Body of pancreas (tissue), 4 donors: ENCODE data around the gene MPDU1. TPM values are rescaled to one million over a fixed set of nuclear protein-coding genes. Genes with fewer than 3 reads are reported as not detected.

Experiments
- ATAC-seq: fragments of 150-250 bp; one replicate; pipeline ENCODE4 v1.9.1; 2016
- DNase-seq, 4 donors: peaks; one replicate each; pipeline ENCODE4 v3.0.0-alpha.2; 2019
- H3K27ac ChIP-seq, 4 donors: fragments of 200-600 bp; sonication (generic); 1 replicate in 3 of 4; 2 replicates in 1 of 4; pipeline versions ENCODE4 v1.5.1 to v1.6.1; 2016 to 2019; ENCODE audit warnings: mild to moderate bottlenecking in 1 of 4, mixed read lengths in 1 of 4, moderate library complexity in 1 of 4
- H3K27me3 ChIP-seq, 2 donors: fragments of 200-600 bp; sonication (generic); one replicate each; pipeline ENCODE4 v1.6.0; 2016; ENCODE audit warnings: mild to moderate bottlenecking in 1 of 2
- H3K36me3 ChIP-seq, 2 donors: fragments of 200-600 bp; sonication (generic); replicated peaks in 1 of 2; 2 replicates each; pipeline ENCODE4 v1.5.1; 2016; ENCODE audit warnings: low read depth in 2 of 2; ENCODE audit not compliant: insufficient read depth in 1 of 2
- H3K4me1 ChIP-seq: fragments of 200-600 bp; sonication (generic); one replicate; pipeline ENCODE4 v1.6.0; 2016
- H3K4me3 ChIP-seq, 2 donors: fragments of 200-600 bp; sonication (generic); 1 replicate in 1 of 2; 2 replicates in 1 of 2; pipeline ENCODE4 v1.5.1; 2016 to 2019
- H3K9me3 ChIP-seq, 3 donors: fragments of 200-600 bp; sonication (generic); 1 replicate in 2 of 3; 2 replicates in 1 of 3; pipeline ENCODE4 v1.5.1; 2016
- CTCF ChIP-seq, 7 experiments: fragments of 450-650 bp in 4 of 7; fragments of 200-600 bp in 3 of 7; sonication (generic) in 3 of 7; IDR thresholded peaks; one replicate each; pipeline ENCODE4 v1.5.1; 2016 to 2019; ENCODE audit warnings: antibody characterized with exemption in 7 of 7
- POLR2A ChIP-seq, 3 donors: fragments of 450-650 bp; IDR thresholded peaks; one replicate each; pipeline ENCODE4 v1.6.1; 2016; ENCODE audit warnings: antibody characterized with exemption in 3 of 3, mild to moderate bottlenecking in 2 of 3
- WGBS, 2 donors: methylation state at CpG; one replicate each; pipeline ENCODE4 v1.1.5; 2017; 5-methylcytosine and 5-hydroxymethylcytosine counted together
- intact Hi-C: fragments of 100-400 bp; cut with DNase I; formaldehyde crosslinking; loops from one replicate; pipeline ENCODE4 v1.15.1; 2023
- total RNA-seq, 2 donors: library from RNA; depleted of rRNA; stranded (reverse); fragments of >200 nt; gene quantifications; one replicate each; pipeline ENCODE4 v1.1.0, GENCODE V29; 2016

Gene MPDU1
- total RNA-seq, 2 donors from 2014 or later: 27.0 to 37.6 TPM

GRCh38 chr17:7551396-7551795, 32.3 kb upstream of the MPDU1 start:
- Histone ChIP-seq H3K4me3 (no peak overlapping the region), H3K27me3 (no peaks in the 10 kb centered on the region), H3K9me3 (no peaks in the 10 kb centered on the region), H3K4me1 (peaks cover 17% of the 10 kb centered on the region), H3K36me3 (no peaks in the 10 kb centered on the region), H3K27ac (no peak overlapping the region)
- ATAC-seq (no peak), DNase-seq (no peak)
- intact Hi-C loops: no loop called here
- TF ChIP-seq POLR2A (IDR thresholded peaks at IDR 0.05) (no peak), CTCF (IDR thresholded peaks at IDR 0.05) (no peak)
- WGBS, 2 donors: 86 to 92% methylated on average over 4 of the region's 4 CpGs

- DNase-seq: peak in 1 of 4 donors; percentile 47
- H3K27ac ChIP-seq: peak overlapping the region in 1 of 4 donors; percentile 25
- H3K4me3 ChIP-seq: no peak overlapping the region
- H3K36me3 ChIP-seq: no peaks in the 10 kb centered on the region
- WGBS, 2 donors: 74 to 85% methylated on average over 6 of the region's 6 CpGs
- TF ChIP-seq POLR2A (IDR thresholded peaks at IDR 0.05) (peak in 1 of 3 donors; percentile 42), CTCF (IDR thresholded peaks at IDR 0.05) (no peak)
- H3K27me3 ChIP-seq: no peaks in the 10 kb centered on the region
- no peaks in the 10 kb centered on the region for H3K9me3 ChIP-seq
- peaks cover 21% of the 10 kb centered on the region for H3K4me1 ChIP-seq
- intact Hi-C loops: no loop called here
- no peak for ATAC-seq
These were observed 31.0 kb upstream of the MPDU1 start for GRCh38 chr17:7552621-7553051.

GRCh38 chr17:7553356-7553755, 30.3 kb upstream of the MPDU1 start:
- peak overlapping the region in 1 of 4 donors; percentile 64 for H3K27ac ChIP-seq
- H3K36me3 ChIP-seq: no peaks in the 10 kb centered on the region
- DNase-seq: no peak
- no peak for ATAC-seq
- intact Hi-C loops: no loop called here
- peaks cover 25% of the 10 kb centered on the region for H3K4me1 ChIP-seq
- H3K9me3 ChIP-seq: no peaks in the 10 kb centered on the region
- H3K27me3 ChIP-seq: no peaks in the 10 kb centered on the region
- H3K4me3 ChIP-seq: no peak overlapping the region
- 100% methylated on average over 1 of the region's 1 CpG for WGBS, 2 donors
- no peak for TF ChIP-seq POLR2A (IDR thresholded peaks at IDR 0.05)
- TF ChIP-seq CTCF (IDR thresholded peaks at IDR 0.05): no peak

DNA sequence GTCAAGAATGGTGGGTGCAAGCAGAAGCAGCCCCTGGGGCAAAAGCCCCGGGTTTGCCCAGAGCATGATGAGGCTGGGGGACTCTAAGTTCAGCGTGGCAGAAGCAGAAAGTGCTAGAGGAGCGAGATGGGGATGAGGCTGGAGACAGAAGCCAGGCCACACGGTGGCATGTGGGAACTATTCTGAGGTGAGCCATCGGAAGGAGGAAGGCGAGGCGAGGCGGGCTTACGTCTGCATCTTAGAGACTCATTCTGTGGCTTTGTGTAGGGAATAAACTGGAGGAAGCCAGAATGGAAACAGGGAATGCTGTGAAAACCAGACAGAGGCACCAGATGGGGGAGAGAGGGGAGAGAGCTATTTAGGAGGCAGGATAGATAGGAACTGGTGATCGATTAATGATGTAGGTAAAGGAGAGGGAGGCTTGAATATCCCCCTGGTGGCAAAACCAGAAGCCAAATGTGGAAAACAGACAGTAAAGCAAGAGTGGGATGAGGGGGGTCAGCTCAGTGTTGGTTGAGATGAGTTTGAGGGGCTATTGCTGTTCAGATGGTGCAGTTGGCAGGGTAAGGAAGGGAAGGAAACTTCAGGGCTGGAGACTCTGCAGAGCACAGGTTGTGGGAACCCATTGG, 28.2 kb upstream of the MPDU1 start:
- TF ChIP-seq POLR2A (IDR thresholded peaks at IDR 0.05) (no peak), CTCF (IDR thresholded peaks at IDR 0.05) (no peak)
- ATAC-seq: no peak
- intact Hi-C loops: no loop called here
- Histone ChIP-seq H3K27me3 (no peaks in the 10 kb centered on the region), H3K9me3 (no peaks in the 10 kb centered on the region), H3K4me1 (peaks cover 32% of the 10 kb centered on the region), H3K27ac (no peak overlapping the region), H3K36me3 (no peaks in the 10 kb centered on the region), H3K4me3 (no peak overlapping the region)
- DNase-seq: no peak
- 68 to 80% methylated on average over 10 of the region's 10 CpGs for WGBS, 2 donors

GRCh38 chr17:7556627-7557026, 27.0 kb upstream of the MPDU1 start:
- intact Hi-C loops: no loop called here
- Histone ChIP-seq H3K4me3 (no peak overlapping the region), H3K4me1 (peaks cover 37% of the 10 kb centered on the region), H3K27me3 (no peaks in the 10 kb centered on the region), H3K36me3 (no peaks in the 10 kb centered on the region), H3K27ac (no peak overlapping the region), H3K9me3 (no peaks in the 10 kb centered on the region)
- WGBS, 2 donors: 64 to 70% methylated on average over 8 to 12 of the region's 12 CpGs
- TF ChIP-seq POLR2A (IDR thresholded peaks at IDR 0.05) (no peak), CTCF (IDR thresholded peaks at IDR 0.05) (no peak)
- DNase-seq (no peak), ATAC-seq (no peak)
